ENCODE measurements around the gene ANKS1A.

DNA sequence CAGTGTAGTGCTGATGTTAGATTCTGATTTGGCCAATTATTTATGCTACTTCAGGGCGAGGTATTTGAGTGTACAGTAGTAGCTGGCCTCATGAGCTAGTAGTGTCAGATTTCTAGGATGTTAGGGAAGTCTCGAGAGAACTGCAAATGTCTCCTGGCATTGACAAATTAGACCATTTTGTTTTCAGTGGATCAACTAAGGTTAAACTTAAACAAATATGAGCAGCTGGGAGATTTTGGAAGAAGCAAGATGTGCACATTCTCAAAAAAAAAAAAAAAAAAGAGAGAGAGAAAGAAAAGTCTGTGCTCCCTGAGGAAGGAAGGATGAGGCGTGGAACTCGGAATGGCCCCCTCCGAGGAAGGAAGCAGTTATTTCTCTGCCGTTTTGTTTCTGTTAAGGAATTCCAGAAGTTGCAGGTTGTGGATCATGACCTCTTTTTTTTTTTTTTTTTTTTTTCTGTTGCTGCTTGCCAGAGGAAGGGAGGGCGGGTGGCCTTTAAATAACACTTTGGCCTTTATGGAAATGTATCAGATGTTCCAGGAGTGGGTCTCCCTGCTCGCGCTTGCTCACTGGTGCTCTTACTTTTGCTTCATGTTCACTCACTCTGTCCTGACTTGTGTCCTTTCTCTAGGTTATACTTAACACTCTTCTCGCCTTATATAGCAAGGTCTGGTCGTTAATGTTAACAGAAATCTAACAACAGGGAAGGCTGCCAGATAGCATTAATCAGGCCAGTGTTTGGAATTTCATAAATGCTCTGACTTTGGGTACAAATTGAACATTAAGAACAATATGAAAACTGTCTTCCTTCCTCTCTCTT is 127.7 kb downstream of the ANKS1A start:
- no peak for TF ChIP-seq GATA3 (IDR thresholded peaks at IDR 0.05; ENCODE audit: low read depth, low read length)
- TF ChIP-seq GATA2 (IDR thresholded peaks at IDR 0.05; ENCODE audit: low read depth, low read length), result no peak
